ENCODE data around the gene NR3C1.

NR3C1 gene

DNA sequence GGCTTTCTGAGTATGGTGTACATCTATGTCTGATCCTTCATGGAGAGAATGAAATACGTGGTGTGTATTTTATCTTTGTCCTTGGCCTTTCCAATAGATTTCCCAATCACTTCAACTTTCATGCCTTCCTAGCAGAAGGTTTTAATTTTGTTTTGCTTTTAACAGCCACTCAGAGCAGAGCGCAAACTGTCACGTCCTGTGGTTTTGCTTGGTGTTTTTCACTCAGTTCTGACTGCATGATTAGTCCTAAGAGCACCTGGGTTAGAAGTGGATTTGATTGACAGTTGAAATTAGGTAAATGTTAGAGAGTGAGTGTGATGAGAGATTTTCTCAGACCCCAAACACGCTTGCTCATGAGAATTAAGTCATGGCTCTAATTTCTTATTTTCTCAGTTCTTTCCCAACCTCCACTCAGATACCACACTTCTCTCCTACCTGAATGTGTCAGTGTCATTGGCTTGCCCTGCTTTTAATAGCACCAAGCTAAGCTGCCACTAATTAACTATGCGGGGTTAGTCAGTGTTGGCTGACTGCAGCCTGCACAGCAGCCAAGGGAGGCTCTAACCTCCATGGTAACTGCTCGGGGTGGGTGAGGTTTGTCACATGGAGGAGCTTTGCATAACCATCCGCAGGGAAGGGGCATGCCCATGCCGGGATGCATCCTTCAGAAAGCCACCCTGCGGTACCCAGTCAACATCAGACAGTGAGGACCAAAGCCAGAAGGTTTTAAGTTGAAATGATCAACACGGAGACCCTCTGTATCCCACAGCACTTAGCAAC is 173.4 kb downstream of the NR3C1 start:
- DNase-seq: peak; percentile 34 to 76 (median 66)

DNA sequence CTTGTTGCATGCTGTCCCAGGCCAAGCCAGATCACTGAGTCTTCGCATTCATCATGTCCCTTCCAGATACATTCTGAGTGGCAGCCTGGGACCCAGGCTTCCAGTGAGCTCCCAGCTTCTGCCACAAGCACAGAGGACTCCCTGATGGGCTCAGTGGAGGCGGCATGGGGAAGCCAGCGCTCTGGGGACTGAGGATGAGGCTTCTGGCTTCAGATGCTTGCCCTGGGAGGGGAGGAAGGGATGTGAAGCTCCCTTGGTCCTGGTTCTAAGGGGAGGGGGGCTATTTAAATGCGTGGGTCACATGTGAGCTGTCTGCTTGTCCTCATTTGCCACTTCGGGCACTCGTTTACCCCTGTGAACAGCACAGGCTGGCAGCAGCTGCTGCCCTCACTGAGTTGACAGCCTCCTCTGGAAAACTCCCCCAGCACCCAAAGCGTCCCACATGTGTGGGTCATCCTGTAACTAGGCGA is 174.0 kb downstream of the NR3C1 start:
- DNase-seq: peak; percentile 36 to 54 (median 49)

DNA sequence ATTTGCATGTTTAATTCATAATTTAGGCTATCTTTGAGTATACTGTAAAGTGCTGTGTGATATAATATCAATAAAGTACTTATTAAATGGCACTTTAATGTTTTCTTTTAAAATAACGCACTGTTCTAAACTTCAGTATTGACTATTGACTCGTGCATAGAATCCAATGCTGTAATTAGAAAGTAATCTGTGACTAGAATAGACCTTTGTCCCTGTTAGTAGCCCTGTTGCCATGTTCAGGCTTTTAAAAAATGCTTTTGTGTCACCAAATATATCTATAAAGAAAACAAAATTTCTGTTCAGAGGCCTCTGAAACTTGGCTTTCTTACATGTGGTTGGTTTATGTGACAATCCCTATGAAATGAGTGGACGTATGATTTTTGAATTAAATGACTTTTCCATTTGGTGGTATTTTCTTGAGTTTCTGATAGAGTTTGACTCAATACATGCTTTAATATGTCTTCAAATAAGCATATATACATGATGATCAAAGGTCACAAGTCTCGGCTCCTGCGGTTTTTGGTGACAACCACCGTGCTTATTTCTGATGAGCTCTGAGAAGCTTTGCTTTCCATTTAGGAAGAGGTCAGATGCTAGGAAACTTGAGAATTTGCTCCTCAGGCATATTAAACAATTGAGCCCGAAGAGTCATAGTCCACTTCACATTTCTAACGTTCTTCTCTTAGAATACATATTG is 174.7 kb downstream of the NR3C1 start:
- no peak for DNase-seq

All from NCI-H1417 (cell line).